Fibroblast of upper back skin (primary cell): Measurements from ENCODE around the gene TAF6.
"Not testable (repeated sequence)": the region's sequence is repeated elsewhere in the genome, so short reads cannot be mapped to it uniquely, and the experiment has no call there.

Experiments used
- DNase-seq: peaks from one replicate; pipeline ENCODE4 v3.0.0-alpha.2; 2013

Gene TAF6

GRCh38 chr7:100152404-100152803 lies 33.2 kb upstream of the TAF6 start:
- no peak for DNase-seq

- peak; percentile 99 for DNase-seq
These were observed 29.6 kb upstream of the TAF6 start, which contains the start of gene LAMTOR4 for GRCh38 chr7:100148559-100149328. Gene LAMTOR4 (plus strand): TSS chr7:100148918. CDS start chr7:100148973, 55 bp downstream.

GRCh38 chr7:100148225-100148558 lies 29.0 kb upstream of the TAF6 start:
- no peak for DNase-seq

GRCh38 chr7:100147278-100147677 lies 28.1 kb upstream of the TAF6 start:
- no peak for DNase-seq

GRCh38 chr7:100146350-100146749 lies 27.2 kb upstream of the TAF6 start:
- DNase-seq: not testable (repeated sequence)

GRCh38 chr7:100142461-100142860 lies 23.3 kb upstream of the TAF6 start:
- DNase-seq: no peak

GRCh38 chr7:100141555-100141949 lies 22.4 kb upstream of the TAF6 start:
- no peak for DNase-seq

- DNase-seq: no peak
These were observed 18.9 kb upstream of the TAF6 start for GRCh38 chr7:100137851-100138760.

- peak; percentile 62 for DNase-seq
These were observed 13.6 kb upstream of the TAF6 start for GRCh38 chr7:100132697-100133151.

- no peak for DNase-seq
These were observed 13.0 kb upstream of the TAF6 start for GRCh38 chr7:100132126-100132525.

- peak; percentile 49 for DNase-seq
These were observed 11.7 kb upstream of the TAF6 start for GRCh38 chr7:100130608-100131453.

- not testable (repeated sequence) for DNase-seq
These were observed 11.1 kb upstream of the TAF6 start for GRCh38 chr7:100130220-100130607.

- no peak for DNase-seq
These were observed 9.4 kb upstream of the TAF6 start for GRCh38 chr7:100128637-100128963.

GRCh38 chr7:100127866-100128636 lies 8.9 kb upstream of the TAF6 start:
- DNase-seq: peak; percentile 12

GRCh38 chr7:100126931-100127865 lies 8.0 kb upstream of the TAF6 start, which contains the start of gene MBLAC1:
Gene MBLAC1 (plus strand): TSS chr7:100126967. CDS start chr7:100127396, 429 bp downstream.
- DNase-seq: peak; percentile 91

- no peak for DNase-seq
These were observed 7.2 kb upstream of the TAF6 start for GRCh38 chr7:100126239-100126930.

GRCh38 chr7:100124301-100125230 lies 5.4 kb upstream of the TAF6 start:
- DNase-seq: no peak

- no peak for DNase-seq
These were observed 3.4 kb upstream of the TAF6 start for GRCh38 chr7:100122568-100122967.

GRCh38 chr7:100122067-100122466 lies 2.9 kb upstream of the TAF6 start:
- DNase-seq: no peak
